ENCODE data around the gene NAA40.

NAA40 gene

DNA sequence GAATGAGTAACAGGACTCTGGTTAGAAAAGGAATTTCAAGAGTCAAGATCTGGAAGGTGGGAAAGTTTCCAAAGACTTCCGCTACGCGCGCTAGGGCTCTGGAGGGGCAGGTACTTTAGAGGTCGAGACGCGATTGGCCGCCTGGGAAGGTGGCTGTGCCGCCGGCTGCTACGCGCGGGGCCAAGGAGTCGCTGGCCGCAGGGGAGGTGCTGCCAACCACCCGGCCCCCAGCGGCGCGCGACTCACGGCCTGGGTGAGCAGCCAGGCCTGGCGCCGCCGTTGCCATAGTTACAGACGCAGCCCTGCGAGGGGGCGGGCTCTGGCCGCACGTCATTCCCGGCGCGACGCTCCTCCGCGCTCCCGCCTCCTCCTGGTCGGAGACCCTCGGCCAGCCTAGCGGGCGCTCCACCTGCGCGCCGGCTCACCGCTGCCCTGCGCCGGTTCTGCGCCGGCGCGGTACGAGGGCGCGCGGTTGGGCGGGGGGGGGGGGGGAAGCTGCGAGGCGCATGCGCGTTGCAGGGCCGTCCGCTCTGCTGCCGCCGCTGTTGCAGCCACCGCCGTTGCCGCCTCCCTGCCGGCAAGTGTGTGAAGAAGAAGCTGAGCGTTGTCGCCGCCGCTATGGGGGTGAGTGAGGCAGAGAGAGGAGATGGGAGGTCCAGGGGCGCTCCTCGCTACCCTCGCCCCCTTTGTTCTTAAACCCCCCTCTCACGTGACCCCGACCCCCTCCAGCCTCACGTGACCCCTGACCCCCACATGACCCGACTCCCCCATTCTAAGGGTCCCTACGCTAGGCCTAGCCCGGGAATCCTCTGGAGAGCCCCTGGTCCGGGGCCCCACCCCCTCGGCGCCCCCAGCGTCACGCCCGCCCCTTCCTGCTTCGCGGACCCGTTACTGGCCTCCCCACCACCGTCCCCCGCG lies at the start of gene NAA40:
Gene NAA40, plus strand, starts transcription at position 524 of the 918 bp plus-strand sequence. Its CDS starts 95 bp downstream, at position 619.
- DNase-seq (ENCODE audit: low read depth in 2 of 2, low spot score in 1 of 2) = peak; percentile 70 to 85

GRCh38 chr11:63889344-63889743 lies 49.5 kb upstream of the NAA40 start:
- DNase-seq (ENCODE audit: low read depth in 2 of 2, low spot score in 1 of 2) = no peak

GRCh38 chr11:63890368-63890767 lies 48.4 kb upstream of the NAA40 start:
- DNase-seq (ENCODE audit: low read depth in 2 of 2, low spot score in 1 of 2) = no peak

GRCh38 chr11:63892228-63892627 lies 46.6 kb upstream of the NAA40 start:
- no peak for DNase-seq (ENCODE audit: low read depth in 2 of 2, low spot score in 1 of 2)

DNA sequence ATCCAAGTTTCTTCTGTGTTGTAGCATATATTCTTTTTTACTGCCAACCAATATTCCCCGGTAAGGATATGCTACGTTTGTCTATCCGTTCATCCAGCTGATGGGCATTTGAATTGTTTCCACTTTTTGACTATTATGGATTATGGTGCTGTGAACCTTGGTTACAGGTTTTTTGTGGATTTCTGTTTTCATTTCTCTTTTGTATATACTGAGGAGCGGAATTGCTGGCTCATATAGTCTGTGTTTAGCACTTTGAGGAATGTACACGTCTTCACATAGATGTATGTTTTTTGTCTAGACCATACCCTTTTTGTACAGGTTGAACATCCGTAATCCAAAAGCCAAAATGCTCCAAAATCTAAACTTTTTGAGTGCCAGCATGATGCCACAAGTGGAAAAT lies 45.4 kb upstream of the NAA40 start:
- no peak for DNase-seq (ENCODE audit: low read depth in 2 of 2, low spot score in 1 of 2)

DNA sequence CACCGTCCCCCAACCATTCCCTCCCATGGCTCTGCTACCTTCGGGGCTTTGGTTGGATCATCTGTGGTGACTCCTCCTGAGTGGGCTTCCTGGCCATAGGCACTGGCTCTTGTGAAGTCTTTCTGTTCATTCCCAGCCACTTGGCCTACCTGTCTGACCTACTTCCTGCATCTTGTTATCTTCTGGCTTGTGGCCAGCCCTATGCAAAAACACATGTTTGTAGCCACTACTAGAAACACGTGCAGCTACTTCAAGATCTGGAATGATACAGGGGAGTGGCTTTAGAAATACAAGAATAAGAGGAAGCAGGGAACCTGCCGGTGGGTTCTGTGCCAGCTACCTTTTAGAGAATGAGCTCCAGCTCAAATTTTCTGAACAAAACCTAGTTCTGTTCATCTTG lies 42.7 kb upstream of the NAA40 start:
- no peak for DNase-seq (ENCODE audit: low read depth in 2 of 2, low spot score in 1 of 2)

DNA sequence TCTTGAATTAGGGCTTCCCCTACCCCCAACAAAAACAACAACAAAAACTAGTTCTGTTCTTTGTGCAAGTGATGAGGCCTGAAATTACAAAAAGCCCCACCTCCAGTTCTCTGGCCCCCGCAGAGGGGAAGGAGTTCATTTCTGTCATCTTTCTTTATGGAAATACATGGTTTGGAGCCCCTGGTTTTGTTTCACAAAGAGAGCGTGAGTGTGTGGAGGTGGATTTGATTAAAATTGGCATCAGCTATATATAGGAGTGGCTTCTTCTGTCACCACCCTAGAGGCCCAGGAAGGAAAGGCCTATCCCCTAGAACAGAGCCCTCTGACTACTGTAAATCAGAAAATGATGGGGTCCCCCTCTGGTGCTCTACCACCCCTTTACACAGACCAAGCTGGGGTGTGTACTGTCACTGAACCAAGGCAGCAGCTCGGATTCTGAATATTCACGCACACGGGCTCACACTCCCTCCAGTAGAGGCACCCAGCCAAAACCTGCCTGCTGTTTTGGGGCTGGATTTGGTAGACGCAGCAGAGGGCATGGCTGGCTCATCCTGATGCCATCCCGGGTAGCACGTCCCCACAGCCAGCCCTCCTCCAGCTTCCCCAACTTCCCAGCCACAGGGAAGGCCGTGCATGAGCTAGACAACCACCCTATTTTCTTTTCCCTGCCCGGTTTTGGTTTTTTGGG lies 41.2 kb upstream of the NAA40 start:
- DNase-seq (ENCODE audit: low read depth in 2 of 2, low spot score in 1 of 2) = no peak

- no peak for DNase-seq (ENCODE audit: low read depth in 2 of 2, low spot score in 1 of 2)
Observed at GRCh38 chr11:63901660-63902059, 37.1 kb upstream of the NAA40 start.

GRCh38 chr11:63903884-63904283 lies 34.9 kb upstream of the NAA40 start:
- DNase-seq (ENCODE audit: low read depth in 2 of 2, low spot score in 1 of 2) = no peak

- DNase-seq (ENCODE audit: low read depth in 2 of 2, low spot score in 1 of 2) = no peak
Observed at GRCh38 chr11:63904743-63905142, 34.1 kb upstream of the NAA40 start.

DNA sequence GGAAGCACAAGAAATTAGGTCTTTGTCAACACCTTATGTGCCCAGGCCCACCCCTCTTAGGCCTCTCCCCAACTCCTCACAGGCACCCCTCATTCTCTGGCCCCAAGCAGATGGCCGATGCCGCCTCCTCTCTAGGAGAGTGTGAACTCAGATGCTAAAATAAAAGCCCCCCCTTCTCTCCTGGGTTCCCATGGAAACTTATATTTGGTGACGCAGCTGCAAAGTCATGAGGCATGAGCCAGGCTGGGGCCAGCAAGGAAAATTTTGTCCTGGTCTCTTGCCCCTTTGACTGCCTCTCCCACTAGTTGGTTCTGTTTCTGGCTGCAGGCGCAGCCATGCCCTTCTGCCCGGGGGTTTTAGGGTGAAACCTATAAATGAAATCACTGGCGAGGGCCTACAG lies 33.6 kb upstream of the NAA40 start:
- DNase-seq (ENCODE audit: low read depth in 2 of 2, low spot score in 1 of 2) = no peak

- DNase-seq (ENCODE audit: low read depth in 2 of 2, low spot score in 1 of 2) = no peak
Observed at GRCh38 chr11:63906087-63906486, 32.7 kb upstream of the NAA40 start.

- no peak for DNase-seq (ENCODE audit: low read depth in 2 of 2, low spot score in 1 of 2)
Observed at GRCh38 chr11:63906585-63906984, 32.2 kb upstream of the NAA40 start.

GRCh38 chr11:63907063-63907462 lies 31.7 kb upstream of the NAA40 start:
- DNase-seq (ENCODE audit: low read depth in 2 of 2, low spot score in 1 of 2) = no peak

GRCh38 chr11:63907808-63908530 lies 30.8 kb upstream of the NAA40 start:
- DNase-seq (ENCODE audit: low read depth in 2 of 2, low spot score in 1 of 2) = no peak

GRCh38 chr11:63908631-63909401 lies 30.0 kb upstream of the NAA40 start:
- DNase-seq (ENCODE audit: low read depth in 2 of 2, low spot score in 1 of 2) = no peak

GRCh38 chr11:63909591-63910506 lies 29.0 kb upstream of the NAA40 start:
- no peak for DNase-seq (ENCODE audit: low read depth in 2 of 2, low spot score in 1 of 2)

- no peak for DNase-seq (ENCODE audit: low read depth in 2 of 2, low spot score in 1 of 2)
Observed at GRCh38 chr11:63910675-63911074, 28.1 kb upstream of the NAA40 start.

GRCh38 chr11:63911440-63911839 lies 27.4 kb upstream of the NAA40 start:
- DNase-seq (ENCODE audit: low read depth in 2 of 2, low spot score in 1 of 2) = no peak

GRCh38 chr11:63911876-63912275 lies 26.9 kb upstream of the NAA40 start:
- no peak for DNase-seq (ENCODE audit: low read depth in 2 of 2, low spot score in 1 of 2)

All from stimulated activated CD8-positive, alpha-beta memory T cell treated with anti-CD3 and anti-CD28 coated beads, Interleukin-4, amount 100 ng/mL, for 4 hours (primary cell).